GM19328 (cell line): ENCODE results near the gene STXBP2.
A peak's percentile ranks its signal among the peaks of the same experiment; 100 is the strongest.

Experiments
- ATAC-seq: cut with Tn5 transposase; IDR thresholded peaks from one replicate; pipeline ENCODE4 v1.9.1; 2021; ENCODE audit warnings: mild to moderate bottlenecking, moderate library complexity; ENCODE audit not compliant: unreplicated experiment

The STXBP2 gene

GRCh38 chr19:7612282-7613274 is 24.3 kb upstream of the STXBP2 start:
- ATAC-seq: no peak

DNA sequence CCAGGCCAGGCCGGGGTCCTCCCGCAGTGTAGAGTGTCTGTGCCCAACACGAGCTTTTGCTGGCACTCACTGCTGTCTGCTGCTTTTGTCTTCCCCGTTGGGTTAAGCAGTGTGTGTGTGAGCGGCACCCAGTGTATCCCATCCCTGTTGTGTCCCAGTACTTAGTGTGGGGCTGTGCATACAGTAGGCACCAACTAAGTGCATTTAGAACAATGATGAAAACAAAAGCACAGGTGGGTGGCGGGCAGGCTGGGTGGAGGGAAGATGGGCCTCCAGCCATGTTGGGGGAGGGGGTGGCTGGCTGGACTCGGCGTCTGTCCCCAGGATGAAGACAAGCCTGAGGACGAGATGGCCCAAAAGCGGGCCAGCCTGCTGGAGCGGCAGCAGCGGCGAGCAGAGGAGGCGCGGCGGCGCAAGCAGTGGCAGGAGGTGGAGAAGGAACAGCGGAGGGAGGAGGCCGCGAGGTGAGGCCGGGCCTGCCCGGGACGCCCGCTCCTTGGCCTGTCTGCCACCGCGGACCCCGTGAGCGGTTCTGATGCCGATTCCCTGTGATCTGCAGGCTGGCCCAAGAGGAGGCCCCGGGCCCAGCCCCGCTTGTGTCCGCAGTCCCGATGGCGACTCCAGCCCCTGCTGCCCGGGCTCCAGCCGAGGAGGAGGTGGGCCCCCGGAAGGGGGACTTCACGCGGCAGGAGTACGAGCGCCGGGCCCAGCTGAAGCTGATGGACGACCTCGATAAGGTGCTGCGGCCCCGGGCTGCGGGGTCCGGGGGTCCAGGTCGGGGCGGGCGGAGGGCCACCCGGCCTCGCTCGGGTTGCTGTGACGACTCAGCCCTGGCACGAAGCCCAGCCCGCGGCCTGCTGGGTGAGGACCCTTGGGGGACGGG is 21.8 kb upstream of the STXBP2 start:
- no peak for ATAC-seq

- no peak for ATAC-seq
These were observed 19.7 kb upstream of the STXBP2 start for GRCh38 chr19:7617172-7617571.

GRCh38 chr19:7617735-7618134 is 19.2 kb upstream of the STXBP2 start:
- ATAC-seq: no peak

- no peak for ATAC-seq
These were observed 18.6 kb upstream of the STXBP2 start for GRCh38 chr19:7618348-7618747.

DNA sequence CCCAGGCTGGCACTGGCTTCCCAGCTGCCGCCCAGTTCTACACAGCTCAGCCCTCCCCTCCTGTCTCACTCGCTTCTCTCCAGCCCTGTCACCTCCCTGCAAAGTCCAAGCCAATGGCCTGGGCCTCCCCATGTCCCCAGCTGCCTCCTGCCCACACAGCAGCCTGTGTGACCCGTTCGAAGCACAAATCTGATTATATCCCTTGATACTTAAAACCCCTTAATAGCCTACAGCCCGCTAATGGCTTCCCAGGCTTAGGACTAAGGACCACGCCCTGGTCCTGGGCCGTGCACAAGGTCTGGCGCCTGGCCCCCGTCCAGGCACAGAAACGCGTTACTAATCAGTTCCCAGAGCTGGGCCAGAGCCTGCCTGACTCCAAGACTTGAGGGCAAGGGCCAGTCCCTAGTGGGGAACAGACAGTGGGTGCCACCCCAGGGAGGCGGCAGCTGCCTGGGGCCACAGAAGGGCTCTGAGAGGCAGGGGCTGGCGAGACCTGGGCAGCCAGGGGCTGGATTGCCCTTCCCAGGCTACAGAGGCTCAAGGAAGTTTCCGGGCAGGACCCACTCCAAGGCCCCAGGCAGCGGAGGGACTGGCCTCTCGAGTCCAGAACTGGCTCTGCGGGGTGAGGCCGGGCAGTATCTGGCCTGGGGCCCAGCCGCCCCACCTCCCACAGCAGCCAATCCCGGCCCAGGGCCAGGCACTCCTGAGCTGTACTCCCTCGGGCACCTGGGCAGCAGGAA is 18.0 kb upstream of the STXBP2 start:
- no peak for ATAC-seq

- ATAC-seq: no peak
These were observed 17.1 kb upstream of the STXBP2 start for GRCh38 chr19:7619671-7620441.

- ATAC-seq: no peak
These were observed 16.2 kb upstream of the STXBP2 start for GRCh38 chr19:7620442-7621412.

DNA sequence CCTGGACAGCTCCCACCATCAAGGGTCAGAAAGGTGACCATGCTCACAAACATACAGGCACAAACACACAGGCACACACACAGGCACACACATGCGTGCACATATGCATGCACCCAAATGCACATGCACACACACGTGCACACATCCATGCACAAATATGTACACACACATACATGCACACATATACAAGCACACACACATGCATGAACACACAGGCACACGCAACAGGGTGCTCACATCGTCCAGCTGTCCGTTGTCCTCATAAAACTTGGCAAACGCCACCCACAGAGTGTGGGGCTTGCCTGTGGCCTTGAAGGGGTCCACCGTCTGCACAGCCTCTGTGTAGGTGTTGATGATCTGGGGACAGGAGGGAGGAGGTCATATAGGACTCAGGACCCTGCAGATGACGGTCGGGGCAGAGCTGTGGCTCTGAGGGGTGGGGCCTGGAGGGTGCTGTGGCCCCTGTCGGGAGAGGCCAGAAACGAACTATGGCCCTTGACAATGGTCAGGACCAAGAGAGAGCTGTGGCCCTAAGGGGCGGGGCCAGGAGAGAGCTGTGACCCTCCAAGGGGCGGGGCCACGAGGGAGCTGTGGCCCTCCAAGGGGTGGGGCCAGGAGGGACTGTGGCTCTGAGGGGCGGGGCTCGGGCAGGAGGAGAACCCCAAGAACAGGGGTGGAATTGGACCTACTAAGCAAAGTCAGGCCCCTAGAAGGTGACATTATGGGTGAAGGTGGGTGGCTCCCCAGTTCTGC is 13.8 kb upstream of the STXBP2 start:
- no peak for ATAC-seq

GRCh38 chr19:7623725-7624603 is 12.9 kb upstream of the STXBP2 start:
- no peak for ATAC-seq

DNA sequence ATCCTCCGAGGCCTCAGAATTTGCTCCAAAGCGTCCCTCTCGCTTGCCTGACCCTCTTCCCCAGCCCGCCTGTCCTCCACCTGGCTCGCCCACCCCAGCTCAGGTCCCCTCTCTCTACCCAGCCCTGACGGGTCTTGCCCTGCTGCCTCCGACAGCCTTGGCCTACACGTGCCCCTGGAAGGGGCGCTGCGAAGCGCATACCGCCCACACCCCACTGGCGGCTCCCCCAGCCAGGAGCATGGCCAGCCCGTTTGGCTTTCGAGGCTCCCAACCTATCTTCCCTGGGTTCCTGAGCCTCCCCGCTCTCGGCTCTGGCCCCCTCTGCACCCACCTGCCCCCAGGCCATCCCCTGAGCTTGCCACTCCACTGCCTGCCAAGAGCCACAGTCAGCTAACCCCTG is 12.1 kb upstream of the STXBP2 start:
- ATAC-seq: no peak

DNA sequence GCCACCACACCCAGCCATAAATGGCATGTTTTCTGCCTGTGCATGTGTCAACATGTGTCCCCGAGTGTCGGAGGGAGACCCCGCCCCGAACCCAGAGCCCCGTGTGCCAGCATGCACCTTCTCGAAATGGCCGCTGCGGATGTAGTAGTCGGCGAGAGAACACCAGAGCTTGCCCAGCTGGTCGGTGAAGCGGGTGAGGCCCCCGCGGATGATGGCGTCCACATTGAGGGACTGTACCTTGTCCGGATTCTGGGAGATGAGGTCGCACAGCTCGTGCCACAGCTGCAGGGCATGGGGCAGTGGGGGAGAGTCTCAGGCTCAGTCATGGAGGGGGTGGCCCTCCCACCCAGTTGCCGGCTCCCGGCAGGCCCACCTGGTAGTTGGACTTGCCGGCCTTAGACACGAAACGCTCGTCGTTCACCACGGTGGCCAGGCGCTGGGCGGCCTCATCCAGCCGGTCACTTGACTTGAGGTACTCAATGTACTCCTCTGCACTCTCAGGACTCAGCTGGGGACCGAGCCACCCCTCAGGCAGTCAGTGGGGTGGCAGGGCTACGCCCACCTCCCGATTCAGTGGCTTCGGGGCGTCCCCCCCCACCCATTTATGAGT is 11.0 kb upstream of the STXBP2 start:
- ATAC-seq: no peak

GRCh38 chr19:7627166-7627565 is 9.7 kb upstream of the STXBP2 start:
- no peak for ATAC-seq

DNA sequence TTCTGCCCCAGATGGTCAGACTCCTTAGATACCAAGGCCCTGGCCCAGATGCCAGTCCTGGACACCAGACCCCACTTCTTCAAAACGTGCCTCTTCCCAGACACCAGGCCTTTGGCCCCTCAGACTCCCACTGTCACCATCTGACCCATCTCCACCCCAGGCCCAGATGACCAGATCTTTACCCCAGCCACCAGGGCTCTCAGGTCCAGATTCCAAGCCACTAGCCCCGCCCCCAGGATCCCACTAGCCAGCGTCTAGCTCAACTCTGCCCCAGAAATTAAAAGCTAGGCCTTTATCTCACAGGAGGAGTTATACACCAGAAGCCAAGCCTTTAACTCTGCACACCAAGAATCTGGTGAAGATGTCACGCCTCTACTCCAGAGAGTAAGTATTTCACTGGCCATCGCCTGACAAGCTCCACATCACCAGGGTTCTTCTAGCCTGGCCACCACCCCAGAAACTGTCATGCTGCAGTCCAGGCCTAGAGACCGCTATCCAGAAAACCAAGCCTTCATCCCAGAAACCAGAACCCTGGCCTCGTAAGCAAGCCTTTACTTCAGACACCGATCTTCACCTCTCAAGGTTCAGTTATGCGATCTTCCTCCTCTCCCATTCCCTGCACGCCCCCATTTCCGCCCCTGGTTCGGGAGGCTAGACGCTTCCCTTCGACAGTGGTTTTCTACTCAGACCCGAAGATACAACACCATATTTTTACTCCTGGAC is 8.2 kb upstream of the STXBP2 start:
- ATAC-seq: no peak

DNA sequence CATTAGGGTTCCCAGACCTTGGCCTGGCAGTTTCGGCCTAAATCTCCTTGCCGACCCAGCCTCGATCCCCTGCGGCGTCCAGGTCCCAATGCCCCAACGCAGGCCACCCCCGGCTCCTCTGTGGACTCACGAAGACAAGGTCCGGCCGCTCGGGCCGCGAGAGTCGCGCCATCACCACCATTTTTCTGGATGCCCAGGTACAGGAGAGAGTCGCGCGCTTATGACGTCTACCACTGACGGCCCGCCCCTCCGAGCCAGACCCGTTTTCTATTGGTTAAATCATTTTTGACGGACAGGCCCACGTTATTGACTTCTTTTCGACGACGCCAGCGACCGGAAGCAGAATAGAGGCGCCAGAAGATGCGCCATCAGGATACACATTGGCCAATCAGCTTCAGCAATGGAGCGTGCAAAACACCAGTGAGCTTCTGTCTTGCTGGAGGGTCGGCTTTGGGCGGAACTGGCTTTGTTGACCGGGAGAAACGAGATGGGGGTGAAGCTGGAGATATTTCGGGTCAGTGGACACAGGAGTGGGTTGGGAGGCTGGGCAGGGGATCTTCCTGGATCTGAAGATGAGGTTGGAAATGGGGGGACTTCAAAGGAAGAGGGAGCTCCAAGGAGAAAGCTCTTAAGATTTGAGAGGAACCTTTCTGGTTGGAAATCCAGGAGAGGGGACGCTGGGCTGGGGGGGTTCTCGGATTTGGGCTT is 7.4 kb upstream of the STXBP2 start, which contains the start of the genes PET100 and XAB2:
Gene PET100 (plus strand): TSS at position 447 of the 708 bp plus-strand sequence. CDS start 41 bp downstream, at position 488.
Gene XAB2 (minus strand): TSS at position 199 of the 708 bp plus-strand sequence. CDS start 18 bp downstream, at position 181.
- peak; percentile 92 for ATAC-seq
